ENCODE data around the gene DDX46. TPM values are rescaled to one million over a fixed set of nuclear protein-coding genes. Genes with fewer than 3 reads are reported as not detected.
"Not testable (repeated sequence)": the region's sequence is repeated elsewhere in the genome, so short reads cannot be mapped to it uniquely, and the experiment has no call there.

Gene DDX46
- total and polyA plus RNA-seq, 2 experiments from 2014 or later: 24.2 to 25.9 TPM

DNA sequence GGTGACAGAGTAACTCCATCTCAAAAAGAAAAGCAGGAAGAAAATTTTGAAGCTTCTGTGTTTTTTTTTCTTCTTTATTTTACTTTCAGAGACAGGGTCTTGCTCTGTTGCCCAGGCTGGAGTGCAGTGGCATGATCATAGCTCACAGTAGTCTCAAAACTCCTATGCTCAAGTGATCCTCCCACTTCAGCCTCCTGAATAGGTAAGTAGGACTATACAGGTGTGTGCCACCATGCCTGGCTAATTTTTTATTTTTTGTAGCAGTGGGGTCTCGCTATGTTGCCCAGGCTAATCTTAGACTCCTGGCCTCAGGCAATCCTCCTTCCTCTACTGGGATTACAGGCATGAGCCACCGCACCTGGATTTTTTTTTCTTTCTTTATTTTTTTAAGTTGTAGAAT, 77.0 kb downstream of the DDX46 start:
- Histone ChIP-seq H3K9me3 (ENCODE audit: low read depth) (no peaks in the 10 kb centered on the region), H3K4me1 (ENCODE audit: low read depth) (no peaks in the 10 kb centered on the region)
- TF ChIP-seq CTCF (IDR thresholded peaks at IDR 0.05; ENCODE audit: low read depth, low read length): no peak

GRCh38 chr5:134837530-134838181, 79.1 kb downstream of the DDX46 start:
- TF ChIP-seq CTCF (IDR thresholded peaks at IDR 0.05; ENCODE audit: low read depth, low read length): no peak
- DNase-seq (ENCODE audit: low read depth in 1 of 2, low spot score in 1 of 2): peak in 1 of 2 donors; percentile 35
- peaks cover 9% of the 10 kb centered on the region for H3K36me3 ChIP-seq
- H3K4me3 ChIP-seq: no peak overlapping the region
- no peaks in the 10 kb centered on the region for H3K9me3 ChIP-seq (ENCODE audit: low read depth)
- H3K4me1 ChIP-seq (ENCODE audit: low read depth): no peaks in the 10 kb centered on the region
- H3K27me3 ChIP-seq: no peaks in the 10 kb centered on the region
- H3K27ac ChIP-seq: no peak overlapping the region

More for the DNA sequence above, 77.0 kb downstream of the DDX46 start:
- H3K36me3 ChIP-seq: peaks cover 9% of the 10 kb centered on the region
- no peak overlapping the region for H3K27ac ChIP-seq
- H3K4me3 ChIP-seq: no peak overlapping the region
- no peaks in the 10 kb centered on the region for H3K27me3 ChIP-seq
- no peak for DNase-seq (ENCODE audit: low read depth in 1 of 2, low spot score in 1 of 2)

- not testable (repeated sequence) for H3K27ac ChIP-seq; H3K36me3 ChIP-seq; H3K4me1 ChIP-seq (ENCODE audit: low read depth); H3K27me3 ChIP-seq; DNase-seq (ENCODE audit: low read depth in 1 of 2, low spot score in 1 of 2); H3K4me3 ChIP-seq; H3K9me3 ChIP-seq (ENCODE audit: low read depth)
These were observed 79.8 kb downstream of the DDX46 start for GRCh38 chr5:134838361-134838760.

- no peak overlapping the region for H3K27ac ChIP-seq
- no peak for TF ChIP-seq CTCF (IDR thresholded peaks at IDR 0.05; ENCODE audit: low read depth, low read length)
- H3K4me3 ChIP-seq: no peak overlapping the region
- no peaks in the 10 kb centered on the region for H3K27me3 ChIP-seq
- peaks cover 5% of the 10 kb centered on the region for H3K36me3 ChIP-seq
- no peaks in the 10 kb centered on the region for H3K9me3 ChIP-seq (ENCODE audit: low read depth)
- peaks cover 3% of the 10 kb centered on the region for H3K4me1 ChIP-seq (ENCODE audit: low read depth)
- no peak for DNase-seq (ENCODE audit: low read depth in 1 of 2, low spot score in 1 of 2)
These were observed 82.2 kb downstream of the DDX46 start for GRCh38 chr5:134840811-134841210.

DNA sequence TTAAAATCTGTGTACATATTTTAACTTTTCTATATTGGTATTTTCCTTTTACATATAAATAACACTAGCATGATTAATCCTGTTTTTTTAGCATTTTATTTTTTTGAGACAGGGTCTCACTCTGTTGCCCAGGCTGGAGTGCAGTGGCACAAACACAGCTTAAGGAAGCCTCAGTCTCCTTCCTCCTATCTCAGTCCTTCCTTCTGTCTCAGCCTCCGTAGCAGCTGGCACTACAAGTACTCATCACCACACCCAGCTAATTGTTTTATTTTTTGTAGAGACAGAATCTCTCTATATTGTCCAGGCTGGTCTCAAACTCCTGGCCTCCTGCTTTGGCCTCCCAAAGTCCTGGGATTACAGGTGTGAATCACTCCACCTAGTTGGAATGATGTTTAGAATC, 85.7 kb downstream of the DDX46 start:
- no peaks in the 10 kb centered on the region for H3K9me3 ChIP-seq (ENCODE audit: low read depth)
- TF ChIP-seq CTCF (IDR thresholded peaks at IDR 0.05; ENCODE audit: low read depth, low read length): no peak
- peaks cover 4% of the 10 kb centered on the region for H3K36me3 ChIP-seq
- no peak overlapping the region for H3K27ac ChIP-seq
- H3K27me3 ChIP-seq: no peaks in the 10 kb centered on the region
- no peak for DNase-seq (ENCODE audit: low read depth in 1 of 2, low spot score in 1 of 2)
- H3K4me1 ChIP-seq (ENCODE audit: low read depth): peaks cover 12% of the 10 kb centered on the region
- no peak overlapping the region for H3K4me3 ChIP-seq

DNA sequence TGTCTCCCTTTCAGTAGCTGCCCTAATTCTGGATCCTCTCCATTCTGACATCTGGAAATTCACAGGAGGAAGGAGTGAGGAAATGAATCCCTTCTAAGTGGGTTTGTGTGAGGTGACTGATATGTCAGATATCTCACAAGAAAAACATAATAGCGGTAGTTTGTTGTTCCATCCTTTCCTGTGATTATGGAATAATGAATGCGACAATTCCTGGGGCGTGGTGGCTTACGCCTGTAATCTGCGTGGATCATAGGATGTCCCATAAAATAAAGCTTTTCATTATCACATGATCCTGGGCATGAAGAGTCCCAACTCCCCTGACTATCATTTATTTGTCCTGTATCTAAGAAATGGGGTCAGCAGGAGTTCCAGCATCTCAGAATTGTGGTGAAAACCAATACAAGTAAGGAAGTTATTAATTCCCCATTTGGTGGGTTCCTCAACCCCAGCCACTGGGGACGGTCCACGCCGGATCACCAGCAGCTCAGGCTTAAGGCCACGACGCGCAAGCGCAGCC, 86.8 kb downstream of the DDX46 start:
- Histone ChIP-seq H3K27ac (peak overlapping the region; percentile 98), H3K36me3 (peaks cover 8% of the 10 kb centered on the region), H3K4me1 (ENCODE audit: low read depth) (peaks cover 12% of the 10 kb centered on the region), H3K9me3 (ENCODE audit: low read depth) (no peaks in the 10 kb centered on the region), H3K27me3 (no peaks in the 10 kb centered on the region), H3K4me3 (peak overlapping the region; percentile 85)
- DNase-seq (ENCODE audit: low read depth in 1 of 2, low spot score in 1 of 2): peak in 1 of 2 donors; percentile 37
- no peak for TF ChIP-seq CTCF (IDR thresholded peaks at IDR 0.05; ENCODE audit: low read depth, low read length)
